H1 (cell line): ENCODE measurements around the gene PRAMEF7. TPM values are rescaled to one million over a fixed set of nuclear protein-coding genes. Genes with fewer than 3 reads are reported as not detected.

Source experiments
- polyA plus RNA-seq, 7 experiments: library from polyadenylated mRNA; depleted of rRNA in 3 of 7; stranded (reverse) in 5 of 7; unstranded in 2 of 7; fragments of >200 nt in 5 of 7; fragments of 200-250 nt in 2 of 7; gene quantifications; 1 replicate in 5 of 7; 2 replicates in 1 of 7; 4 replicates in 1 of 7; pipeline versions ENCODE4 v1.2.1 to v1.2.3, GENCODE V29; 2011 to 2013; ENCODE audit warnings: missing spikeins in 2 of 7, mixed read lengths in 2 of 7
- small RNA-seq: library from polyadenylated mRNA; stranded (forward); fragments of <200 nt; extraction: miRNeasy Mini kit (QIAGEN cat#:217004); gene quantifications from one replicate; pipeline ENCODE3, GENCODE V24; 2013; ENCODE audit not compliant: insufficient read depth
- total RNA-seq: library from RNA; stranded (reverse); fragmentation: NEBNext Ultra II Directional; extraction: Animal tissue kit (Norgen Biotek cat#: 25700); gene quantifications from 2 replicates; pipeline ENCODE4 v1.2.1, GENCODE V29; 2021

PRAMEF7 gene
- total and polyA plus RNA-seq, 2 of the 8 experiments (the other 6 are each of a cell fraction or from before 2014, with no cell fraction given): not detected

Small RNA genes within 50 kb of the gene (small RNA-seq; reads per million reads assigned to genes)
- gene RNU6-1072P: not detected

Other genes with a start within 250 kb of the PRAMEF7 start
- gene AADACL3, start 200.5 kb upstream of the PRAMEF7 start, total RNA-seq: 2.3 and 2.4 TPM in 2 replicates
- 0.33 and 0.52 TPM in 2 replicates for gene AADACL3, start 200.5 kb upstream of the PRAMEF7 start, polyA plus RNA-seq (2011; rRNA removed)
- gene CFAP107, start 170.4 kb upstream of the PRAMEF7 start, total RNA-seq: not detected in 2 replicates
- gene CFAP107, start 170.4 kb upstream of the PRAMEF7 start, polyA plus RNA-seq (2011; rRNA removed): 0.13 and 0.23 TPM in 2 replicates
- not detected in 2 replicates for gene PRAMEF12, start 142.9 kb upstream of the PRAMEF7 start, total RNA-seq
- gene PRAMEF12, start 142.9 kb upstream of the PRAMEF7 start, polyA plus RNA-seq (2011; rRNA removed): not detected in 2 replicates
- not detected in 2 replicates for gene PRAMEF1, start 125.2 kb upstream of the PRAMEF7 start, total RNA-seq
- not detected in 2 replicates for gene PRAMEF1, start 125.2 kb upstream of the PRAMEF7 start, polyA plus RNA-seq (2011; rRNA removed)
- not detected in 2 replicates for gene PRAMEF11, start 85.2 kb upstream of the PRAMEF7 start, total RNA-seq
- gene PRAMEF11, start 85.2 kb upstream of the PRAMEF7 start, polyA plus RNA-seq (2011; rRNA removed): not detected in 2 replicates
- not detected in 2 replicates for gene HNRNPCL1, start 67.9 kb upstream of the PRAMEF7 start, total RNA-seq
- not detected in 2 replicates for gene HNRNPCL1, start 67.9 kb upstream of the PRAMEF7 start, polyA plus RNA-seq (2011; rRNA removed)
- not detected in 2 replicates for gene PRAMEF2, start 59.5 kb upstream of the PRAMEF7 start, total RNA-seq
- not detected in 2 replicates for gene PRAMEF2, start 59.5 kb upstream of the PRAMEF7 start, polyA plus RNA-seq (2011; rRNA removed)
- not detected in 2 replicates for gene PRAMEF4, start 30.4 kb upstream of the PRAMEF7 start, total RNA-seq
- gene PRAMEF4, start 30.4 kb upstream of the PRAMEF7 start, polyA plus RNA-seq (2011; rRNA removed): not detected in 2 replicates
- not detected in 2 replicates for gene PRAMEF10, start 18.3 kb upstream of the PRAMEF7 start, total RNA-seq
- gene PRAMEF10, start 18.3 kb upstream of the PRAMEF7 start, polyA plus RNA-seq (2011; rRNA removed): not detected in 2 replicates
- gene PRAMEF6, start 31.0 kb downstream of the PRAMEF7 start, total RNA-seq: not detected in 2 replicates
- gene PRAMEF6, start 31.0 kb downstream of the PRAMEF7 start, polyA plus RNA-seq (2011; rRNA removed): not detected in 2 replicates
- not detected in 2 replicates for gene PRAMEF27, start 140.0 kb downstream of the PRAMEF7 start, total RNA-seq
- not detected in 2 replicates for gene PRAMEF27, start 140.0 kb downstream of the PRAMEF7 start, polyA plus RNA-seq (2011; rRNA removed)
- not detected in 2 replicates for gene HNRNPCL3, start 144.2 kb downstream of the PRAMEF7 start, total RNA-seq
- not detected in 2 replicates for gene HNRNPCL3, start 144.2 kb downstream of the PRAMEF7 start, polyA plus RNA-seq (2011; rRNA removed)
- gene PRAMEF25, start 154.2 kb downstream of the PRAMEF7 start, total RNA-seq: not detected in 2 replicates
- gene PRAMEF25, start 154.2 kb downstream of the PRAMEF7 start, polyA plus RNA-seq (2011; rRNA removed): not detected in 2 replicates
- not detected in 2 replicates for gene HNRNPCL2, start 200.2 kb downstream of the PRAMEF7 start, total RNA-seq
- not detected in 2 replicates for gene HNRNPCL2, start 200.2 kb downstream of the PRAMEF7 start, polyA plus RNA-seq (2011; rRNA removed)
- not detected in 2 replicates for gene PRAMEF26, start 239.4 kb downstream of the PRAMEF7 start, total RNA-seq
- not detected in 2 replicates for gene PRAMEF26, start 239.4 kb downstream of the PRAMEF7 start, polyA plus RNA-seq (2011; rRNA removed)
- gene HNRNPCL4, start 249.0 kb downstream of the PRAMEF7 start, total RNA-seq: not detected in 2 replicates
- gene HNRNPCL4, start 249.0 kb downstream of the PRAMEF7 start, polyA plus RNA-seq (2011; rRNA removed): not detected in 2 replicates